ENCODE data around the gene RARA.

RARA gene

GRCh38 chr17:40319651-40320540 lies 10.9 kb downstream of the RARA start:
- CTCF ChIA-PET, result interaction anchor here (0.6 to 6.0 kb wide), 6 partner anchors 10 to 407 kb away, joined by 3 to 85 read pairs (median 4); no protein-coding TSS in a partner anchor
- peaks cover 37% of the 10 kb centered on the region for H3K4me1 ChIP-seq (ENCODE audit: control insufficient read depth, insufficient read depth, low read length)
- POLR2A ChIA-PET, result interaction anchor here (1.1 to 2.0 kb wide), 2 partner anchors 21 to 26 kb away, joined by 7 to 11 read pairs; no protein-coding TSS in a partner anchor
- no peak overlapping the region for H3K27ac ChIP-seq (ENCODE audit: extremely low read depth, low read depth, low read length)
- no peaks in the 10 kb centered on the region for H3K36me3 ChIP-seq (ENCODE audit: control insufficient read depth in 2 of 2, insufficient read depth in 1 of 2, low read length in 2 of 2)
- no peaks in the 10 kb centered on the region for H3K9me3 ChIP-seq (ENCODE audit: control insufficient read depth, insufficient read depth, low read depth, low read length)
- H3K4me3 ChIP-seq (ENCODE audit: low read depth, low read length), result no peak overlapping the region
- TF ChIP-seq ZNF23 (tag by site-specific recombination; IDR thresholded peaks at IDR 0.05; ENCODE audit: borderline replicate concordance) (no peak), ZNF626 (tag by site-specific recombination; IDR thresholded peaks at IDR 0.05) (no peak), ZBTB21 (tag by site-specific recombination; IDR thresholded peaks at IDR 0.05) (no peak), ZNF423 (tag by site-specific recombination; IDR thresholded peaks at IDR 0.05) (no peak), ZNF341 (tag by site-specific recombination; IDR thresholded peaks at IDR 0.05; ENCODE audit: low read depth) (no peak), GLI2 (tag by site-specific recombination; IDR thresholded peaks at IDR 0.05; ENCODE audit: borderline replicate concordance, low read depth) (no peak), ZFP3 (tag by site-specific recombination; IDR thresholded peaks at IDR 0.05; ENCODE audit: low read depth) (no peak), ZNF544 (tag by site-specific recombination; IDR thresholded peaks at IDR 0.05) (no peak), ZNF707 (tag by site-specific recombination; IDR thresholded peaks at IDR 0.05) (no peak), ZNF610 (tag by site-specific recombination; IDR thresholded peaks at IDR 0.05; ENCODE audit: borderline replicate concordance) (no peak), ZFHX2 (tag by site-specific recombination; conservative IDR thresholded peaks at IDR 0.05) (peak; percentile 85), ZNF596 (tag by site-specific recombination; IDR thresholded peaks at IDR 0.05) (no peak), ZBTB10 (tag by site-specific recombination; IDR thresholded peaks at IDR 0.05) (peak; percentile 36; the same call in 1 of the 2 replicates), ZNF202 (tag by site-specific recombination; IDR thresholded peaks at IDR 0.05; ENCODE audit: borderline replicate concordance) (no peak), KLF10 (tag by site-specific recombination; IDR thresholded peaks at IDR 0.05) (no peak), YY1 (tag by site-specific recombination; IDR thresholded peaks at IDR 0.05) (no peak), ZNF155 (tag by site-specific recombination; IDR thresholded peaks at IDR 0.05) (no peak), HOXD13 (CRISPR knock-in tag; IDR thresholded peaks at IDR 0.05; ENCODE audit: borderline replicate concordance) (no peak), ZNF701 (tag by site-specific recombination; IDR thresholded peaks at IDR 0.05) (no peak), ZNF404 (tag by site-specific recombination; IDR thresholded peaks at IDR 0.05) (no peak), EGR2 (tag by site-specific recombination; IDR thresholded peaks at IDR 0.05; ENCODE audit: low read depth) (peak; percentile 58), GLIS2 (tag by site-specific recombination; IDR thresholded peaks at IDR 0.05) (no peak), SCRT1 (tag by site-specific recombination; IDR thresholded peaks at IDR 0.05; ENCODE audit: borderline replicate concordance) (no peak)
- TF ChIP-seq, protein P1, sequence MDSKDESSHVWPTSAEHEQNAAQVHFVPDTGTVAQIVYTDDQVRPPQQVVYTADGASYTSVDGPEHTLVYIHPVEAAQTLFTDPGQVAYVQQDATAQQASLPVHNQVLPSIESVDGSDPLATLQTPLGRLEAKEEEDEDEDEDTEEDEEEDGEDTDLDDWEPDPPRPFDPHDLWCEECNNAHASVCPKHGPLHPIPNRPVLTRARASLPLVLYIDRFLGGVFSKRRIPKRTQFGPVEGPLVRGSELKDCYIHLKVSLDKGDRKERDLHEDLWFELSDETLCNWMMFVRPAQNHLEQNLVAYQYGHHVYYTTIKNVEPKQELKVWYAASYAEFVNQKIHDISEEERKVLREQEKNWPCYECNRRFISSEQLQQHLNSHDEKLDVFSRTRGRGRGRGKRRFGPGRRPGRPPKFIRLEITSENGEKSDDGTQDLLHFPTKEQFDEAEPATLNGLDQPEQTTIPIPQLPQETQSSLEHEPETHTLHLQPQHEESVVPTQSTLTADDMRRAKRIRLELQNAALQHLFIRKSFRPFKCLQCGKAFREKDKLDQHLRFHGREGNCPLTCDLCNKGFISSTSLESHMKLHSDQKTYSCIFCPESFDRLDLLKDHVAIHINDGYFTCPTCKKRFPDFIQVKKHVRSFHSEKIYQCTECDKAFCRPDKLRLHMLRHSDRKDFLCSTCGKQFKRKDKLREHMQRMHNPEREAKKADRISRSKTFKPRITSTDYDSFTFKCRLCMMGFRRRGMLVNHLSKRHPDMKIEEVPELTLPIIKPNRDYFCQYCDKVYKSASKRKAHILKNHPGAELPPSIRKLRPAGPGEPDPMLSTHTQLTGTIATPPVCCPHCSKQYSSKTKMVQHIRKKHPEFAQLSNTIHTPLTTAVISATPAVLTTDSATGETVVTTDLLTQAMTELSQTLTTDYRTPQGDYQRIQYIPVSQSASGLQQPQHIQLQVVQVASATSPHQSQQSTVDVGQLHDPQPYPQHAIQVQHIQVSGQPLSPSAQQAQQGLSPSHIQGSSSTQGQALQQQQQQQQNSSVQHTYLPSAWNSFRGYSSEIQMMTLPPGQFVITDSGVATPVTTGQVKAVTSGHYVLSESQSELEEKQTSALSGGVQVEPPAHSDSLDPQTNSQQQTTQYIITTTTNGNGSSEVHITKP (tag by site-specific recombination; IDR thresholded peaks at IDR 0.05), result peak; percentile 41; the same call in 1 of the 2 replicates
- TF ChIP-seq, protein P2, sequence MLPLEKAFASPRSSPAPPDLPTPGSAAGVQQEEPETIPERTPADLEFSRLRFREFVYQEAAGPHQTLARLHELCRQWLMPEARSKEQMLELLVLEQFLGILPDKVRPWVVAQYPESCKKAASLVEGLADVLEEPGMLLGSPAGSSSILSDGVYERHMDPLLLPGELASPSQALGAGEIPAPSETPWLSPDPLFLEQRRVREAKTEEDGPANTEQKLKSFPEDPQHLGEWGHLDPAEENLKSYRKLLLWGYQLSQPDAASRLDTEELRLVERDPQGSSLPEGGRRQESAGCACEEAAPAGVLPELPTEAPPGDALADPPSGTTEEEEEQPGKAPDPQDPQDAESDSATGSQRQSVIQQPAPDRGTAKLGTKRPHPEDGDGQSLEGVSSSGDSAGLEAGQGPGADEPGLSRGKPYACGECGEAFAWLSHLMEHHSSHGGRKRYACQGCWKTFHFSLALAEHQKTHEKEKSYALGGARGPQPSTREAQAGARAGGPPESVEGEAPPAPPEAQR (tag by site-specific recombination; IDR thresholded peaks at IDR 0.05), result no peak
- TF ChIP-seq, protein P3, sequence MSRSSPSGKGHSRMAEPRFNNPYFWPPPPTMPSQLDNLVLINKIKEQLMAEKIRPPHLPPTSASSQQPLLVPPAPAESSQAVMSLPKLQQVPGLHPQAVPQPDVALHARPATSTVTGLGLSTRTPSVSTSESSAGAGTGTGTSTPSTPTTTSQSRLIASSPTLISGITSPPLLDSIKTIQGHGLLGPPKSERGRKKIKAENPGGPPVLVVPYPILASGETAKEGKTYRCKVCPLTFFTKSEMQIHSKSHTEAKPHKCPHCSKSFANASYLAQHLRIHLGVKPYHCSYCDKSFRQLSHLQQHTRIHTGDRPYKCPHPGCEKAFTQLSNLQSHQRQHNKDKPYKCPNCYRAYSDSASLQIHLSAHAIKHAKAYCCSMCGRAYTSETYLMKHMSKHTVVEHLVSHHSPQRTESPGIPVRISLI (tag by site-specific recombination; IDR thresholded peaks at IDR 0.05), result no peak
- TF ChIP-seq, protein P4, sequence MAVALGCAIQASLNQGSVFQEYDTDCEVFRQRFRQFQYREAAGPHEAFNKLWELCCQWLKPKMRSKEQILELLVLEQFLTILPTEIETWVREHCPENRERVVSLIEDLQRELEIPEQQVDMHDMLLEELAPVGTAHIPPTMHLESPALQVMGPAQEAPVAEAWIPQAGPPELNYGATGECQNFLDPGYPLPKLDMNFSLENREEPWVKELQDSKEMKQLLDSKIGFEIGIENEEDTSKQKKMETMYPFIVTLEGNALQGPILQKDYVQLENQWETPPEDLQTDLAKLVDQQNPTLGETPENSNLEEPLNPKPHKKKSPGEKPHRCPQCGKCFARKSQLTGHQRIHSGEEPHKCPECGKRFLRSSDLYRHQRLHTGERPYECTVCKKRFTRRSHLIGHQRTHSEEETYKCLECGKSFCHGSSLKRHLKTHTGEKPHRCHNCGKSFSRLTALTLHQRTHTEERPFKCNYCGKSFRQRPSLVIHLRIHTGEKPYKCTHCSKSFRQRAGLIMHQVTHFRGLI (tag by site-specific recombination; IDR thresholded peaks at IDR 0.05), result no peak
